HG02678 (cell line): Measurements from ENCODE around the gene CYTL1.

Source experiments
- ATAC-seq: cut with Tn5 transposase; IDR thresholded peaks from one replicate; pipeline ENCODE4 v1.9.1; 2021; ENCODE audit warnings: mild to moderate bottlenecking, moderate library complexity; ENCODE audit not compliant: unreplicated experiment

The CYTL1 gene

DNA sequence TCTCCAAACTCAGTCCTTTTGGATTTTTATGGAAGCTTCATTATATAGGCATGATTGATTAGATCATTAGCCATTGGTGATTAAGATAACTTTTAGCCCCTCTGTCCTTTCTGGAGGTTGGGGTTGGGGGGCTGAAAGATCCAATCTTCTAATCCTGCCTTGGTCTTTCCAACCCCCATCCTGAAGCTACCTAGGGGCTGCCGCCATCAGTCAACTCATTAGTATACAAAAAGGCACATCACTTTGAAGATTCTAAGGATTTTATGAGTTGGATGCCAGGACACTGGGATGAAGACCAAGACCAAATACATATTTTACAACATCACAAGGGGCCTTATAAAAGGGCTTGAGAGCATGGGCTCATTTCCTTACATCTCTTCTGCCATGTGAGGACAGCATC is 47.5 kb downstream of the CYTL1 start:
- ATAC-seq = no peak

DNA sequence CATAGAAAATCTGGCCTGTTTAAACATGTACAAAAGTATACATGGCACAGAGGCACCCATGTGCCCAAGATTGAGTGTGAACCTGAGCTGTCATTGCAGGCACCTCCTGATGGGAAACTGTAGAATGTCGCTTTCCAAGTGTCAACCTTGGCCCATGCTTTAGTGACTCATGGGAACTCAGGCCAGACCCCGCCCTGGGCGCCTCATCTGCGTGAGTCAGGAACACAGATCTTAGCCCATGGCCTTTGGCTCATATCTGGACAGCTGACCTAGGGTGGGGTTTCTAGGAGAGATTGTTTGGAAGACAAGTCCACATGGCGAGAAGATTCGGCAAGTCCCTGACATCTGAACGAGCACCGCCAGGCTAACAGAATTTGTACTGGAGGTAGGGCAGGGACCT is 50.0 kb downstream of the CYTL1 start:
- no peak for ATAC-seq

DNA sequence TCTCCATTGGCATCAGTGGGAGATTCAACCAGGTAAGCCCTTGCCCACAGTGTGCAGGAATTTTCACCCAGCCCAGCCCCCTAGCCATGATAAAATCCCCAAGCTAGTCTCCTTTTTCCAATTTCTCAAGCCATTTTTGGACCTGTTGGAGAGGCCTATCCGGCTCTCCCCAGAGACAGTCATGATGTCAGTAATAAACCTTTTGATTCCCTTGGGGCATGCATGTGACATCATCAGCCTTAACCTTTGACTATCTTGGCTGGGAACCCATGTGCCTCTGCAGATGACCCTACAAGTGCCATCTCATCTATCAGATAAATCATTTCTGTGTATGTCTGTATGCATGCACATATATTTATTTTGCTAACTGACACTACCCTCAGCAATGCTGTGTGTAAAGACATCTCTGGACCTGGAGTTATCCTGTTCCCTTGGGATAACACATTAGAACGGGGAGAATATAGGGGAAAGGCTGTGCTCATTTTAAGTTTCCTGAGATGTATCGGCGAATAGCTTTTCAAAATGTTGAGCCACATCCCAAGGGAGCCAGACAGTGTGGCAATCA is 51.0 kb downstream of the CYTL1 start:
- no peak for ATAC-seq
